ENCODE results near the gene ZNF212.

DNA sequence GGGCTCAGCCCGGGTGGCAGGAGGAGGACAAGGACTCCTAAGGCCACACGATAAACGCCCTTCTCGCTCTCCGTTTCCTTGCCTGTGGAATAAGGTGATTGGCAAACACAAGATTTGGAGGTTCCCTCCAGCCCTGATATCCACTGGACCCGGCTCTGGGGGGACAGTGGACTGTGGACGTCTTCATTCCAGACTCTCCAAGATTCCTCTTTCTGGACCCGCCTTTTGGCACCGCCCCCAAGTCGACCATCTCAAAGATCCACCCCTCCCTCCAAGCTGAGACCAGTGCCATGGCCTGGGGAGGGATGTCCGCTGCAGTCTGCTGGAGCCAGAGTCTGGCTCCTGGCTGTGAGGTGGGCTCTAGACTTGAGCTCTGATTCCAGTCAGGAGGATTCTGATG is 46.2 kb downstream of the ZNF212 start:
- TF ChIP-seq, protein P1, sequence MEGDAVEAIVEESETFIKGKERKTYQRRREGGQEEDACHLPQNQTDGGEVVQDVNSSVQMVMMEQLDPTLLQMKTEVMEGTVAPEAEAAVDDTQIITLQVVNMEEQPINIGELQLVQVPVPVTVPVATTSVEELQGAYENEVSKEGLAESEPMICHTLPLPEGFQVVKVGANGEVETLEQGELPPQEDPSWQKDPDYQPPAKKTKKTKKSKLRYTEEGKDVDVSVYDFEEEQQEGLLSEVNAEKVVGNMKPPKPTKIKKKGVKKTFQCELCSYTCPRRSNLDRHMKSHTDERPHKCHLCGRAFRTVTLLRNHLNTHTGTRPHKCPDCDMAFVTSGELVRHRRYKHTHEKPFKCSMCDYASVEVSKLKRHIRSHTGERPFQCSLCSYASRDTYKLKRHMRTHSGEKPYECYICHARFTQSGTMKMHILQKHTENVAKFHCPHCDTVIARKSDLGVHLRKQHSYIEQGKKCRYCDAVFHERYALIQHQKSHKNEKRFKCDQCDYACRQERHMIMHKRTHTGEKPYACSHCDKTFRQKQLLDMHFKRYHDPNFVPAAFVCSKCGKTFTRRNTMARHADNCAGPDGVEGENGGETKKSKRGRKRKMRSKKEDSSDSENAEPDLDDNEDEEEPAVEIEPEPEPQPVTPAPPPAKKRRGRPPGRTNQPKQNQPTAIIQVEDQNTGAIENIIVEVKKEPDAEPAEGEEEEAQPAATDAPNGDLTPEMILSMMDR (IDR thresholded peaks at IDR 0.05), result no peak
- no peak for TF ChIP-seq POLR2A (IDR thresholded peaks at IDR 0.05)
